Prostate gland (tissue), 2 donors: ENCODE results near the gene ARMC9. TPM values are rescaled to one million over a fixed set of nuclear protein-coding genes. Genes with fewer than 3 reads are reported as not detected.

Source experiments
- DNase-seq: peaks from one replicate; pipeline ENCODE4 v3.0.0-alpha.2; 2019; ENCODE audit warnings: low spot score
- H3K27ac ChIP-seq, 2 donors: fragments of 200-600 bp; sonication (generic); 2 replicates each; pipeline ENCODE4 v1.5.1; 2017 to 2019
- H3K27me3 ChIP-seq: fragments of 200-600 bp; sonication (generic); replicated peaks from 2 replicates; pipeline ENCODE4 v1.5.1; 2019; ENCODE audit not compliant: insufficient read depth
- H3K36me3 ChIP-seq, 2 donors: fragments of 200-600 bp; sonication (generic); 1 replicate in 1 of 2; 2 replicates in 1 of 2; pipeline versions ENCODE4 v1.5.1 to v1.8.1; 2017 to 2019
- H3K4me1 ChIP-seq: fragments of 200-600 bp; sonication (generic); replicated peaks from 2 replicates; pipeline ENCODE4 v1.5.1; 2019
- H3K4me3 ChIP-seq, 2 donors: fragments of 200-600 bp; sonication (generic); 2 replicates each; pipeline ENCODE4 v1.5.1; 2017 to 2019
- H3K9me3 ChIP-seq: fragments of 200-600 bp; sonication (generic); 2 replicates; pipeline ENCODE4 v1.5.1; 2017
- CTCF ChIP-seq, 4 experiments: fragments of 200-600 bp in 2 of 4; fragments of 450-650 bp in 2 of 4; sonication (generic) in 2 of 4; IDR thresholded peaks; 1 replicate in 3 of 4; 2 replicates in 1 of 4; pipeline ENCODE4 v1.5.1; 2016 to 2019; ENCODE audit warnings: antibody characterized with exemption in 4 of 4, mild to moderate bottlenecking in 2 of 4, moderate library complexity in 2 of 4
- POLR2A ChIP-seq: fragments of 450-650 bp; IDR thresholded peaks from one replicate; pipeline ENCODE4 v1.6.1; 2016; ENCODE audit warnings: antibody characterized with exemption, mild to moderate bottlenecking
- POLR2AphosphoS5 ChIP-seq: sonication (generic); formaldehyde crosslinking; IDR thresholded peaks from one replicate; pipeline ENCODE4 v1.6.1; 2017; ENCODE audit warnings: antibody characterized with exemption
- WGBS: methylation state at CpG from one replicate; pipeline ENCODE4 v1.1.5; 2018; 5-methylcytosine and 5-hydroxymethylcytosine counted together
- intact Hi-C: fragments of 100-400 bp; cut with DNase I; formaldehyde crosslinking; loops from one replicate; pipeline ENCODE4 v1.14.2; 2022
- total RNA-seq, 2 donors: library from RNA; depleted of rRNA; stranded (reverse); fragments of >200 nt; gene quantifications; one replicate each; pipeline ENCODE4 v1.1.0, GENCODE V29; 2016

Gene ARMC9
- total RNA-seq, 2 donors from 2014 or later: 11.3 to 40.0 TPM

GRCh38 chr2:231213931-231214642 is 15.7 kb downstream of the ARMC9 start:
- Histone ChIP-seq H3K9me3 (no peaks in the 10 kb centered on the region), H3K4me3 (no peak overlapping the region), H3K4me1 (no peaks in the 10 kb centered on the region), H3K36me3 (no peaks in the 10 kb centered on the region), H3K27me3 (no peaks in the 10 kb centered on the region), H3K27ac (no peak overlapping the region)
- intact Hi-C loops: no loop called here
- TF ChIP-seq CTCF (IDR thresholded peaks at IDR 0.05): no peak
- TF ChIP-seq POLR2AphosphoS5: no peak
- TF ChIP-seq POLR2A: no peak
- 93% methylated on average over 6 of the region's 6 CpGs for WGBS
- DNase-seq: no peak

GRCh38 chr2:231218366-231218765 is 19.9 kb downstream of the ARMC9 start:
- Histone ChIP-seq H3K4me1 (no peaks in the 10 kb centered on the region), H3K27me3 (no peaks in the 10 kb centered on the region), H3K4me3 (no peak overlapping the region), H3K9me3 (no peaks in the 10 kb centered on the region), H3K27ac (no peak overlapping the region), H3K36me3 (no peaks in the 10 kb centered on the region)
- no peak for DNase-seq
- TF ChIP-seq POLR2AphosphoS5: no peak
- TF ChIP-seq POLR2A: no peak
- no peak for TF ChIP-seq CTCF (IDR thresholded peaks at IDR 0.05)
- 81% methylated on average over 3 of the region's 3 CpGs for WGBS
- intact Hi-C loops: no loop called here

DNA sequence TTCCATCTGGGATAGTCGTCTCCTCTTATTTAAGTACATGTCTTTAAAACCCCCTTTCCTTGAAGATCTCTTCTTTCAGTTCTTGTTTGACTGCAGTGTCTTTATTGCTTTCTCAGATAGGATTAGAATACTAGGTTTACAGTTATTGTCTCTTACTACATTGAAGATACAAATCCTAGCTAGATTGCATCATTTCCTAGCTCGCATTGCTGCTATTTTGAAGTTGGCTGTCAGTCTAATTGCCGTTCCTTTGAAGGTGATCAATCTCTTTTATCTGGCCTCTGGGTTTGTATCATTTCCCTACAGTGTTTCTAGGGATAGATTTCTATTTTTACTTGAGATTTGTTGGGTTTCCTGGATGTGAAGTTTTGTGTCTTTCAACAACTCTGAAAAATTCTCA is 20.9 kb downstream of the ARMC9 start:
- no peak for TF ChIP-seq CTCF (IDR thresholded peaks at IDR 0.05)
- no peak for TF ChIP-seq POLR2A
- TF ChIP-seq POLR2AphosphoS5: no peak
- Histone ChIP-seq H3K27ac (no peak overlapping the region), H3K27me3 (no peaks in the 10 kb centered on the region), H3K4me3 (no peak overlapping the region), H3K4me1 (no peaks in the 10 kb centered on the region), H3K36me3 (no peaks in the 10 kb centered on the region), H3K9me3 (no peaks in the 10 kb centered on the region)
- intact Hi-C loops: no loop called here
- WGBS: 91% methylated on average over 3 of the region's 3 CpGs
- no peak for DNase-seq

DNA sequence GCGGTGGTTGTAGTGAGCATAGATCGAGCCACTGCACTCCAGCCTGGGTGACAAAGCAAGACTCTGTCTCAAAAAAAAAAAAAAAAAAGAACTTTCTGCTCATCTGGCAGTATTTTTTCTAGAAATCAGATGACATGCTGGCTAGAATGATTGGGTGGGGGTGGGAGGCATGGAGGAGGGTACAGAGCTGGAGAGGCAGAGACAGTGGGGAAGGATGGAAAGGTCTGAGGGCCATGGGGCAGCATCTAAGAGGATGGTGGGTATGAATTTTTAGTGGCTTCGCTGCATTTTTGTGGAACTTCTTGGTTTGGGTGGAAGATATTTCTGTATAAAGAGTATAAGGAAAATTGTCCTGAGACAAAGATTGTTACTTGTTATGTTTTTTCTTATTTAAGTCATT is 23.3 kb downstream of the ARMC9 start:
- no peak for DNase-seq
- H3K27ac ChIP-seq: peak overlapping the region; percentile 38 to 42
- H3K36me3 ChIP-seq: no peaks in the 10 kb centered on the region
- no peaks in the 10 kb centered on the region for H3K27me3 ChIP-seq
- H3K4me1 ChIP-seq: no peaks in the 10 kb centered on the region
- no peaks in the 10 kb centered on the region for H3K9me3 ChIP-seq
- TF ChIP-seq POLR2AphosphoS5 (no peak), POLR2A (no peak), CTCF (IDR thresholded peaks at IDR 0.05) (no peak)
- H3K4me3 ChIP-seq: no peak overlapping the region
- intact Hi-C loops: no loop called here
- WGBS: 94% methylated on average over 3 of the region's 3 CpGs

- WGBS: 41% methylated on average over 7 of the region's 7 CpGs
- no peak for DNase-seq
- peak overlapping the region; percentile 44 to 53 for H3K27ac ChIP-seq
- intact Hi-C loops: no loop called here
- H3K4me1 ChIP-seq: no peaks in the 10 kb centered on the region
- H3K4me3 ChIP-seq: no peak overlapping the region
- H3K36me3 ChIP-seq: no peaks in the 10 kb centered on the region
- H3K27me3 ChIP-seq: no peaks in the 10 kb centered on the region
- TF ChIP-seq POLR2AphosphoS5: peak; percentile 36
- no peak for TF ChIP-seq CTCF (IDR thresholded peaks at IDR 0.05)
- no peak for TF ChIP-seq POLR2A
- no peaks in the 10 kb centered on the region for H3K9me3 ChIP-seq
These were observed 24.0 kb downstream of the ARMC9 start for GRCh38 chr2:231222318-231223000.
